Head of caudate nucleus (tissue), 42 donors: ENCODE results near the gene SNTG2.

ENCODE experiments used
- DNase-seq, 42 donors: peaks; one replicate each; pipeline versions ENCODE4 v3.0.0 to v3.0.0-alpha.2; 2020 to 2021; ENCODE audit warnings: mixed read lengths in 7 of 42
- intact Hi-C: fragments of 100-400 bp; cut with DNase I; formaldehyde crosslinking; loops from one replicate; pipeline ENCODE4 v1.15.0; 2022

Gene SNTG2

DNA sequence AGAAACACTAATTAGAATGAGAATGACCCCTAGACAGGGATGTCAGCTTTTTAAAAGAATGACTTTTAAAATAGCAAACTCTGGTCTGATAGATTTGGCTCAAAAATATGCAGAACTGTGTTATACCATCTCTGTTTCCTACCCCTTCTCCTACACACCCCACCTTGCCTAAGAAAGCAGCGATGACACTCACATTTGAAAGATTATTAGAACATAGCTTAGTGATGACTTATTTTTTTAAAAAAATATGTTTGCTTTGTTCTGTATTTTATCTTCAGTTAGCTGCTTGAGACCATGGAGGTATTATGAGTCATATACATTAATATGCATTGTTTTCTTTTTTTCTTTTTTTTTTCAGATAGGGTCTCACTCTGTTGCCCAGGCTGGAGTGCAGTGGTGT, 286.0 kb downstream of the SNTG2 start:
- no peak for DNase-seq
- intact Hi-C loops = no loop called here

DNA sequence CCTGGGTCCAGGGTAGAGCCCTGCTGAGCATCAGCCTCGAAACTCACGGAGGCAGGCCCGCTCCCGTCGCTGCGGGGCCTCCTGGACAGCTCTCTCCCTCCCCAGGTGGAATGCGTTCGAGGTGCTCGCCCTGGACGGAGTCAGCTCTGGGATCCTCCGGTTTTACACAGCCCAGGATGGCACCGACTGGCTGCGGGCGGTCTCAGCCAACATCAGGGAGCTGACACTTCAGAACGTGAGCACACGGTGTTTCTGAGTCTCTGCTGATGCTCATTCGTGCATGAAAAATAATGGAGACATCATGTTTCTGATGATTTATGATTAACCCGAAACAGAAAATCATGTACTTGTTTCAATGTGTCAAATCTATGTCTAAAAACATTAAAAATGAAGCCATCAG, 287.1 kb downstream of the SNTG2 start:
- DNase-seq = no peak
- intact Hi-C loops = no loop called here

DNA sequence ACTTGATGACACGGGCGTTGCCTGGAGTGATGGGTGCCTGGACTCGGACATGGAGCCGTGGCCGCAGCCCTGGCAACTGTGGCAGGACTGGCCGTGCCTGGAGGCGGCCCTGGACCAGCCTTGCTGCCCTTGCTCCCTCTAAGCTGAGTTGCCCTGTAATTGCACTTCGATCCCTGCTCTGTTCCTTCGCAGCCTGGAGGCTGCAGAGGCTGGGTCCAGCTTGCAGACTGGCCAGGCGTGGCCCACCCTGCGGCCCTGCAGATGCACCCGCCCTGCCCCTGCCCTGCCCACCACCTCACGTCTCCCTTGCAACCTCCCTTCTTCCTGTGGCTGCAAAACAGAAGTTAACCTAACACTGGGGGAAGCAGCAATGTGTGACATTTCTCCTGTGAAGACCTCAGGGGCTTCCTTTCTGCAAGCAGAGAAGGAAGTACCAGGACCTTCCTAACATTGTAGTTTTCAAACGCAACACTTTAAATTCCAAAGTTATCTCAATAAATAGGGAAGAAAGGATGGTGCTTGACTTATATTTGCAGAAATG, 288.0 kb downstream of the SNTG2 start:
- intact Hi-C loops = no loop called here
- no peak for DNase-seq

DNA sequence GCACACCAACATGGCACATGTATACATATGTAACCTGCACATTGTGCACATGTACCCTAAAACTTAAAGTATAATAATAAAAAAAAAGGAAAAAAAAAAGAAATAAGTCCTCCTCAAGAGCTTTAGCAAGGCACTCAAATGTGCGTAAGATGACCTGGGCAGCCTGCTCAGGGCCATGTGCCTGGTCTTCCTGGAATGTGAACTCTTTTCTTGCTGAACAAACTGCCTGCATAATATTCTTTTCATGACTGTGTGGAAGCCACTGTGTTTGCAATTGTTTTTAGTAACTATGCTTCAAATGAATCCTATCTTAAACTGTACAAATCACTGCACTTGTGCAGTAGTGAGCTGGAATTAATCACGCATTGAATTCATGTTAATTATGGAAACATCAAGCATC, 294.5 kb downstream of the SNTG2 start:
- peak in 1 of 42 donors; percentile 8 for DNase-seq
- intact Hi-C loops = no loop called here

DNA sequence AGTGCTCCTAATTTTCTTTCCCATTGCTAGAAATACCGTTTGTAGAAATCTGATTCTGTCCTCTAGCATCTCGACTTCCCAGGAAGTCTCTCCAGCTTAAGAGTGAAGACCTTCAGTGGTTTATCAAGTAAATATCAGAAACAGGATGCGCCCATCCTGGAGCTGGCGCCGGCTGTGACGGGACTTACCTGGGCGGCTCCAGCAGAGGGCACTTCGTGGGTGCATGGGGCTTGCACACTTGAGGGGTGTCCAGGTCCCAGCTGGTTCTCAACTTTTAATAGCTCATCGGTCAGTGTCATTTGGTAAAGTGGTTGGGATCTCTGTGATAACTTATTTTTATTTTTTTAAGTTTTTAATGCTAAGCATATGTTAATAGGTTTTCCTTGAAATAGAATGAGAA, 295.6 kb downstream of the SNTG2 start:
- DNase-seq = peak in 1 of 42 donors; percentile 41
- intact Hi-C loops = no loop called here

DNA sequence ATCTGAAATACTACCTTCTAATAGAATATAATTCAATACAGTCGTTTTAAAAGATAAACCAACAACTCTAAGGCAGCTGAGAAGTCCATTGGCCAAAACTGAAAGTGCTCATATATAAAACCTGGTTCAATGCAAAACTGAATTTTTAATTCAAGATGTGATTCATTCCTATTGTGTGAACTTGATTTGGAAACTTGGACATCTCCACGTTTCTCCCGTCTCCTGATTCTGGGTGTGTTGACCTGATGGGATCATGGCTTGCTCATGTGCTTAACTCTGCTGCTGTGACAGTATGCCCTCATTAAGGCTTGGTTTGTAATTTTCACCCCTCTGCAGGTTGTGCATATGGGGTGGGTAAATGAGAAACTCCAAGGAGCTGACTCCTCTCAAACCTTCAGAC, 296.3 kb downstream of the SNTG2 start:
- intact Hi-C loops = no loop called here
- peak in 1 of 42 donors; percentile 12 for DNase-seq

DNA sequence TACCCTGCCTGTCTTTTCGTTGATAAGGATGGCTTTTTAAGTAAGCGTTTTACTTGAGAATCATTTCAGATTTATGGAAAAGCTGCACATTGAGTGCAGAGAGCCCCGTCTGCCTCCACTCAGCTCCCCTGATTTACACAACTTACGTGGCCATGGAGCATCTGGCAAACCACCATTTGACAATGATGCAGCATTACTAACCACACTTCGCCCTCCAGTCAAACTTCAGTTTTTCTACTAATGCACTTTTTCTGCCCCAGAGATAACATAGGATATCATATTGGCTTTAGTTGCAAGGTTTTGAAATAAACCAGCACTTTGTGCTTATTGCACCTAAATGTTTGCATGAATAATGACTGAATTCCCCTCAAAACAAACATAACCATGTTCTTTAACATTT, 297.5 kb downstream of the SNTG2 start:
- no peak for DNase-seq
- intact Hi-C loops = no loop called here

DNA sequence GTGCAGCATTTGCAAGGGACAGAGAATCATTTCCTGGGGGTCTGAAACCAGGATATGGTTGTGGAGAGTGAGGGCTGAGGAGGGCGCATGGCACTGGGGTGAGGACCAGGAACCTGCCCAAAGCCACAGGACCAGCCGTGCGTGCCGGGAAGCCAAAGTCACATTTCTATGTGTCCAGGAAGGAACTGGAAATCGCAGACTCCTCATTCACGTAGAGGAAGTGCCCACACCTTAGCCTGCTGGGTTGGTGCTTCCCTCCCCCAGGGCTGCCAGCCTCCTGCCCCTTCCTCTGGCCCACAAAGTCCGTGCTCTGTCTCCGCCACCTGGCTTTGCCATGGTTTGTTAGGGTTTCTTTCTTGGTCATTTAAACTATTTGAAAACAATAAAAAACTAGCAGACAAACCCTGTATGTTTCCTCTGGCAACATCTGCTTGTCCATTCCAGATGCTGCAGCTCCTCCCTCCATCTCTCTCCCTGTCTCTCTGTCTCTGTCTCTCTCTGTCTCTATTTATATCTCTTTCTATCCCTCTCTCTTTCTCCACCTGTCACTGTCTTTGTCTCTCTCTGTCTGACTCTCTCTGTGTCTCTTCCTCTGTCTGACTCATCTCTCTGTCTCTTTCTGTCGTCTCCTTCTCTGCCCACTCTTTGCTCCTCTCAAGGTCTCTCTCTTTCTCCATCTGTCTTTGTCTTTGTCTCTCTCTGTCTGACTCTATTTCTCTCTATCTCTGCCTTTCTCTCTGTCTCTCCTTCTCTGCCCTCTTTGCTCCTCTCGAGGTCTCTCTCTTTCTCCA, 299.4 kb downstream of the SNTG2 start:
- intact Hi-C loops = no loop called here
- no peak for DNase-seq

DNA sequence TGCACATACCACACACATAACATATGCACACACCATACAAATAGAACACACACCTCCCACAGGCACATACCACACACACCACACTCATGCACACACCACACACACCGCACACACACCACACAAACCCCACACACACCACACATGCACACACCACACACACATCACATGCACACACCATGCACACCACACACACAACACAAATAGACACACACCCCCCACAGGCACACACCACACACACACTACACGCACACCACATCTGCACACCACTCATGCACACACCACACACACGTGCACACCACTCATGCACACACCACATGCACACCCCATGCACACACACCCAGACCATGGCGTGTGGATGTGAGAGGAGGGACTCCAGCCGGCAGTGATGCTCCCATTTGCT, 300.9 kb downstream of the SNTG2 start:
- DNase-seq = no peak
- intact Hi-C loops = no loop called here

DNA sequence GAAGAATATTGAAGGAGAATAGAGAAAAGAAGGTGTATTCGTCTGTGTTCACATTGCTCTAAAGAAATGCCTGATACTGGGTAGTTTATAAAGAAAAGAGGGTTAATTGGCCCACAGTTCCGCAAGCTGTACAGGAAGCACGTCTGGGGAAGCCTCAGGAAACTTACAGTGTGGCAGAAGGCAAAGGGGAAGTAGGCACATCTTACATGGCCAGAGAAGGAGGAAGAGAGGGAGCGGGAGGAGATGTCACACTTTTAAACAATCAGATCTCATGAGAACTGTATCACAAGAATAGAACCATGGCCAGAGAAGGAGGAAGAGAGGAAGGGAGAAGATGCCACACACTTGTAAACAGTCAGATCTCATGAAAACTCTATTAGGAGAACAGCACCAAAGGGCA, 303.0 kb downstream of the SNTG2 start:
- DNase-seq = no peak
- intact Hi-C loops = no loop called here

DNA sequence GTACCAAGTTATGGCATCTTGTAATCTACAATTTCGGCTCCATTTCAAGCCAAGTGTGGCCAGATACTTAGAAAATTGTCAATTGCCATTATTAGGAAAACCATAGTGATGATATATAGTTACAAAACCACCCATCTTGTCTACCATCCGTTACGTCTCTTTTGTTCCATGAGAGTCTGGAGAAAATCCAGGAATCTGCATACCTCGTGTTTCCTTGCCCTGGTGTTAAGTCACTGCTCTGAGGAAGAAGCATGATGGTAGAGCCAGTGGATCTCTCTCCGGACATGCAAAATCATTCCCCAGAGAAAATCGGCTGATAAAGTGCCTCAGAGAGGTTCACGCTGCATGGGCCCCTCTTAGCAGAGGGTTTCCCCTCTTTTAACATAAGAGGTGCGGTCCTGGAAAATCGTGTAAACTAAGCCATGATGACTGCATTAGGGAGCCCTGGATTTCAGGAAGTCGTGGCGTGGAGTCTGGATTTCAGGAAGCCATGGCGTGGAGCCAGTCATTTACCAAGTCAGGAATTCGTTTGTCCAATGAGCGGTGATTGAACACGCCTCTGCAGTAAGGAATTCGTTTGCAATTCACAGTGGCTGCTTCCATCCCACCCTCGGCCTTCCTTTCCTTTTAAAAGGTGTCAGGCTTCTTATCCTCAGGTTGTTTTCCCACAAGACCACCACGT, 304.2 kb downstream of the SNTG2 start:
- DNase-seq = no peak
- intact Hi-C loops = no loop called here

DNA sequence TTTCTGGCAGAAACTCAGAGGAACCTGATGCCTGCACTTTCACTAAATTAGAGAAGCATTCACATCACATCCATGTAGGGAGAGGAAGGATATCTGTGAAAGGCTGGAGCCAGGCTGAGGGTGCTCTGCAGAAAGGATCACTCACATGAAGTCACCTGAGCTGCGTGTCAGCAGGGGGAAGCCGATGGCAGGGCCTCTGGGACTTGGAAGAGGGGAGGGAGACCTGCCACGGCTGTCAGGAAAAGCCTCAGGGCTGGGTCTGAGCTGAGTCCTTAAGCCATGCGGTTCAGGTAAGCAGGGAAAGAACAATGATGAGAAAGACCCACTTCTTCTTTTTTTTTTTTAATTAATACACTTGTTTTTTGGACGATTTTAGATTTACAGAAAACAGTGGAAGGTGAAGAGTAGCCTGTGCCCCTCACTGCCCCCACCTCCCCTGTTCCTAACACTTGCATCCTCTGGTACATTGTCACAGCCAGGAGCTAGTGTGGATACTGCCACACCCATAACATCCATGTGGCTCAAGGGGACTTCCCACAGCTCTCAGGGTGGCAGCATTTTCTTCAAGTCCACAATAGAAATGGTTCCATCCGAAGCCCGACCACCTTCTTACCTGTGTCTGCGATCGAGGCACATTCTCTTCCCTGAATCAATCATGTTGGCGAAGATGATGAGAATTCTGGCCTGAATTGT, 306.1 kb downstream of the SNTG2 start:
- no peak for DNase-seq
- intact Hi-C loops = no loop called here

DNA sequence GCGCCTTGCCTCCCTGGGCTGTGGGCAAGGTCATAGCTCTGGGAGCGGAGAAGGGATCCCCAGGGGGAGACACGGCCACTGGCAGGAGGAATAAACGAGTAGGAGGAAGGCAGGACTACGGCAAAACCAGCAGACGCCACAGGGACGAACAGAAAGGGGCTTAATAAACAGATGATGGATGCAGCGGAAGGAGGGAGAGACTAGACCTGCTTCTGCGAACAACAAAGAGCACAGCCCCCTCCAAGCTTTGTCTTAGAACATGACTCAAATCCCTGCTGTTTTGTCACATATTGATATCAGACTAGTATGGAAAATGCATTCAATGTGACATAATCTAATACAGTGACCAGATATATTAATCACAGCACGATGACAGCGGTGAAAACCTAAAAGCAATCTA, 306.7 kb downstream of the SNTG2 start:
- intact Hi-C loops = no loop called here

DNA sequence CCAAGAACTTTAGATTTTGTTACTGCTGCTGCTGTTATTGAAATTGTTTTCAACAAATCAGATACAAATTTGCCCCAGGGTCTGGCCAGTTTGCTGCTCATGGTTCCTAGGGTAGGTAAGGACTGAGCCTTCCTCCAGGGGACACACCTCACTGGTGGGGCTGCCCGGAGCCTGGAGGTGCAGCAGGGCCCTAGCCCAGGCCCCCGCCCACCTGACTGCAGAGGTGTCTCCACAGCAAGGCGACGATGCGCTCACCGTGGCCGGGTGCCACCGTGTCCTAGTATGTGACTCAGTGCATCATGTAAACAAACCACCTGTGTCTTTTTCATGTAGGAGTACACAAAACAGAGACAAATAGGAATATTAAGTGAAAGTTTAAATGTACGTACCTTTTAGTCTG, 309.1 kb downstream of the SNTG2 start:
- no peak for DNase-seq
- intact Hi-C loops = no loop called here

More for the DNA sequence above, 306.7 kb downstream of the SNTG2 start:
- no peak for DNase-seq

DNA sequence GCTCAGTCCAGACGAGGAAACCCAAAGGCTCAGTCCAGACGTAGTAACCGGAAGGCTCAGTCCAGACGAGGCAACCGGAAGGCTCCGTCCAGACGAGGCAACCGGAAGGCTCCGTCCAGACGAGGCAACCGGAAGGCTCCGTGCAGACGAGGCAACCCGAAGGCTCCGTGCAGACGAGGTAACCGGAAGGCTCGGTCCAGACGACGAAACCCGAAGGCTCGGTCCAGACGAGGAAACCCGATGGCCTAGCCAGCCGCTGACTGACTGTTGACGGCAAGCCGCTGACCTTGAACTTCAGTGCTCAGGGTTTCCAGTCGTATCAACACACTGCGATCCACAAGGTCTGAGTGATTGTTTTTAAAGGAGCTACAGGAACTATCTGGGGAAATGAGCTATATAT, 312.0 kb downstream of the SNTG2 start:
- intact Hi-C loops = no loop called here
- DNase-seq = no peak

DNA sequence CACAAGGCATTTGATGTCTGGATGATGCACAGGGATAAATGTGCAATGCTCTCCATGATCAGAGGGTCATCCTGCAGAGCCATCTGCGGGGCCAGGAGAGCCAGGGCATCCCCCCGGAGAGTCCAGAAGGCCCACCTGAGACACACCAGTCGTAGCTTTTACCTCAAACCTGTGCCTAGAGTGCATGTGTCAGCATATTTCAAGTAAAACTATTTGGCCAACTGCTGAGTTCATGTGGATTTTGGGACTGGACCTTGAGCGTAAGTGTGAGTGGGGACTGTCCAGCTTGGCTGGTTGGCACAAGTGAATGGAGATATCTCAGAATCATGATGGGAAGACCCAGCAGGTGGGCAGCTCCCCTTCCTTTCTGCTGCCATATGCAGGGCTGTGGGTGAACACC, 314.8 kb downstream of the SNTG2 start:
- no peak for DNase-seq
- intact Hi-C loops = no loop called here

DNA sequence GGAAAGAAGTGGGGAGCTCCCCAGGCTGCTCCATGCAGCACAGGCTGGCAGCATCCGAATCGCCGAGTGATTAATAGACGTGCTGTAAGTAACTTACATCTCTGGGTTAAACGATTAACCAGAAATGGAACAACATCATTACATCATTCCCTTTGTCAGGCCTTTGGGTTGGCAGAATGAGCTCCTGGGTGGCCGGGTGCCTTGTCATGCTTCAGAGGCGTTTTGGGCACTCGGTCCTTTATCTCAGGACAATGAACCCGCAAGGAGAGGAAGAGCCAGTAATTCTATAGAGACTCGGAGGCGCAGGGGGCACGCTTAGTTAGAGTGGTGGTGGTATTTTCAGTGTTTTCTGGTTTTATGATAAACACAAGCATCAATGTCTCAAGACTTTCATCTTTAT, 315.7 kb downstream of the SNTG2 start:
- DNase-seq = no peak
- intact Hi-C loops = no loop called here

DNA sequence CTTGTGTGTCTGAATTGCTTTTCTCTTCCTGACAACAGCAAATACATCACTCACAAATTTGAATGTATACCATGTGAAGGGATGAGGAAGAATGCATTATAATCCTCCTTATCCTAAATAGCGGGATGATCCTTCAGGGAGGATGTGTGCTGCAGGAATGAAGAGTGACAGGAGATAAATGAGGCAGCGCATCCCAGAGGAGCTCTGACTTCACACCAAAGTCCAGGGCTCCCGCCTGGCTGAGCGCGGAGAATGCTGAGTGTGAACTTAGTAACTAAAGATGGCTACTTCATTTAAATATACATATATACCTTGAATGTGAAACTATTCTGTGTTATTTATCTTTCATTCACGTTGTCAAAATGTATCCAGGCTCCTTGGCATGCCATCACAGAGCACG, 317.4 kb downstream of the SNTG2 start:
- intact Hi-C loops = no loop called here
- DNase-seq = no peak

DNA sequence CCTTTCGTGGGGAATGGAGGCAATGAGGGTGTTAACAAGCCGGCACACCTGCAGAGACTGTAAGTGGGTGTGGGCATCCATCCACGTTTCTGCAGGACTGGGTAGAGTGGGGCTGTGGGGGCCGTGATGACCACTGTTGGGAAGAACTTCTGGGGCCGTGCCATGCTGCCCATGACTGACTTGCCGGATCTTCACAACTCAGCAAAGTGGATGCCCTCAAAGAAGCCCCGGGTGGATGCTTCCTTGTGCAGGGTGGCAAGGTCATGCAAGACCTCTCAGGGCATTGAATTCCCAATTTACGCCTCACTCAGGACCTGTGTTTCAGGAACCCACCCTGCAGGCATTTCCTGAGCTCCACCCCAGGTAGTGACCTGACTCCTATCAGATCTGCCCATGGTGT, 319.2 kb downstream of the SNTG2 start:
- no peak for DNase-seq
- intact Hi-C loops = no loop called here

DNA sequence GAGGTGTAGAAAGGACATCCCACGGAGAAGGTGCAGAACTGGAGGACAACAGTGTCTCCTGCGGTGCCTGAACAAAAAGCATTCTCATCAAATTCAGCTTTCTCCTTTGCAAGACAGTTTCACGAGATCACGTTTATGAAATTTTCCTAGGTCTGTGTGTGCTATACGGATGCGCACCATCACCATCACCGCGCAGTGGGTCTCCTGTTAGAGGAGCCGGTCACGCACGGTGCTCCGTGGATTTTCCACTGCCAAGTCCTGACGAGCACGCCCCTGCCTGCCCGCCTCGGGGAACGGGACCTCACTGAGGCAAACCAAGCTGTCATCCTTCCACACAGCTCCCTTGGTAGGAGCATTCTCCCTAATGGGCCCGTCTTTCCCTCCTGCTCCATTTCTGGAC, 322.2 kb downstream of the SNTG2 start:
- no peak for DNase-seq
- intact Hi-C loops = no loop called here
